HG03558 (cell line): Measurements from ENCODE around the gene VWF.
"Not testable (repeated sequence)": the region's sequence is repeated elsewhere in the genome, so short reads cannot be mapped to it uniquely, and the experiment has no call there.

Experiments
- ATAC-seq: cut with Tn5 transposase; IDR thresholded peaks from one replicate; pipeline ENCODE4 v1.9.1; 2021; ENCODE audit warnings: moderate number of reproducible peaks; ENCODE audit not compliant: unreplicated experiment; ENCODE audit errors: extremely low read depth

The VWF gene

DNA sequence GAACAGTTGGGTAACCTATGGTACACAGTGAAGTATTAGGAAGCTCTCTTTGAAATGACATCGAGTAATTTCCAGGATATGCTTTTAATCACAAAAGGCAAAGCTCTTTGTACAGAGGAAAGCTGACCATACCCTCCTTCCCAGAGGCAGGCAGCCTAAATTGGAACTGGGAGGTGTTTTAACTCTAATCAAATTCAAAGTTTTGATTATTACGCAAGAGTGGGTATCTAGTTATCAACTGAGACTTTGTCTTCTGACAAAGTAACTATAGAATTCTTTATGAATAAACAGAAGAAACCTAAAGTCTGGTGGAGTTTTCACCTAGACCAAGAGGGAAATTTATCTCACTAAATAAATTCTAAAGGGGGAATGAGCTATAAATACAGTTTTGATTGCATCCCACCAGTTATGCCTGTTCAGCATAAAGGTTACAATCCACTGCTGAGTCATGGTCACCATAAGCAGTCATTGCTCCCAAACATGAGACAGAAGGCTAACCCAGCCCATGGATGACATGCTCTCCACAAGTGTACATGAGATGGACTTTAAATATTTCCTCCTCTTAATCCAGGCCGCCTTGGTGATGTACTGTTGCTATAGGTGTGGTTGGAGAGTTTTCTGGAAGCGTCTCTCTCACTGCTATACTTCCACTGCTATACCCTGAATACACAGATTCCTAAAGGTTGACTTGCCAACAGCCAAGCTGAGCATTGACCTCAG is 113.7 kb downstream of the VWF start:
- ATAC-seq: not testable (repeated sequence)

DNA sequence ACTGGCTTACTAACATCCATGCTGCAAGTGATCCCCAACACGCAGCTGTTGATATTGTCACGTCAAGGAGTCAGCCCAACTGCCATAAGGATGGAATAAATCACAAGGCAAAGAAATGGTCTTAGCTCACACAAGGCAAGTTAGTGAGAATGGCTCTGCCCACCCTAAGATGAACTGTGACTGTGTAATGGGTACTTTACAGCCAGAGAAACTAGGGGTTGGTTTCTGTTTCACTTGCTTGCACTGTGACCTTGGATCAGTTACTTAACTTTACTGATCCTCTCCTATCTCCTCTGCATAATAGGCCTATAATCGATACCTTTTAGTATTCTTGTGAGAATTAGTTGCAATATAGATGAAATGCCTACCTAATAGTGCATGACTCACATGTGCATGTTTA is 127.2 kb downstream of the VWF start:
- ATAC-seq: no peak

DNA sequence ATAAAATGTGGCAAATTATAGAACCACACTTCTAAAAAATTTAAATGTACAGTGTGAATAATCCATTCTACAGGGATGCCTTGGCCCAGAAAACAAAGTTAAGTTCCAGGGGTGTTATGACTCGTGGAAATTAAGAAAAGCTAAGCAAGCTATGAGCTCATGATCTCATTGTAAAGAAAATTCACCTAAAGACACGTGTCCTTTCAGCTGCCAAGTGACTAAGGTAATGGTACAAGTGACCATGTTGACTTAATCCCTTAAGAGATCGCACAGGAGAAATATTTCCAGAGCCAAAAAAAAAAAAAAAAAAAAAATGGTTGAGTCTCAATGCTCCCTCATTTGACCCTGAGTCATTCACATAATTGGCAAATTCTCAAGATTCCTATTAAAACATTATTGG is 128.0 kb downstream of the VWF start:
- ATAC-seq: no peak

DNA sequence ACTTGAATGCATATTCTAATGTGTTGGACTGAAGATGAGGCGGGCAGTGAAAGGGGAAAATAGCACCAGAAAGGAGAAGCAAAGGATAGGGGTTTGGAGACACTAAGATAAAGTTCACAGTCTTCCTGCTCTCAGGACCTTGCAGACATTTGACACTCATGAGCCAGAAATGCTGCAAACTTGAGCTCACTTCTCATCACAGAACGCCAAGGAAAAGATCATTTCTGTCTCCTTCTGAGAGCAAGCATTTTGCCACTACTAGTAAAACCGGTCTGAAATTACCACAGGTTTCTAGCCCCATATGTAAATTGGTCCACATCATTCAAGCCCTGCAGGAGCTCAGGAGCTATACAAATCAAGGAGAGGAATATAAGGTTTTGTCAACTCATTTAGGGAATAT is 134.8 kb downstream of the VWF start:
- no peak for ATAC-seq

DNA sequence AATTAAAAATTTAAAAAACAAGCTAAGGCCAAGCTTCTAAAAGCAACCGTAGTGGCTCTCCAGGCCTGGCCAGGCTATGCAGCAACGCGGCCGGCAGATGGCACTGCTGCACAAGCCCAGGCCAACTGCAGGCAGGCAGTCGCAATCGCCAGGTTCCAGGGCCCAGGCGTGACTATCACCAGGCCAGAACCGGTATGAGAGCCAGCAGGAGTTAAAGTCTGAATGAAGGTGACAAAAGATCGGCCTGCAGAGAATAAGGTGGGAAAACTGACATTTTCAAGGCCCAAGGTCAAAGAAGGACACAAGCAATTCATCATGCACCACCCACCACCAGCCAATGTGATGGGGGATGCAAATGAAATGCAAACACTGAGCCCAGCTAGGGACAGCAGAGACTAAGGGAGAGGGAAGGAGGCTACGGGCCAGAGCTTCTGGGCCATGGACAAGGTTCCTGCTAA is 135.8 kb downstream of the VWF start:
- ATAC-seq: no peak

DNA sequence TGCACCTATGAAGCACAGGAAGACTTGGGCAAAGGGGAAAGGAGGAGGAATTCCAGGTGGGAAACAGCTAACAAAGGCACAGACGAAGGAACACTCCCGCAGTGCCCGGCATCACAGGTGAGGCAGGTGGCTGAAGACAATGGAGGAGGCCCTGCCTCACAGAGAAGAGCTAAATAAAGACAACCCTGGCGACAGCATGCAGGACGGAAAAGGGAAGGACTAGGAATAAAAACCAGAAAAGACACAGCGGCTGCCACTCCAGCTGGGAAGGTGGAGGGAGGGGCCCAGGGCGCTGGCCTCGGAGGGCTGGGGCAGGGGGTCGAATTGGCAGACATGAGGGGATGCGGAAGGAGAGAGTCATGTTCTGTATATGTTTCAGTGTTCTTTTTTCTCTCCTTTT is 136.4 kb downstream of the VWF start:
- ATAC-seq: no peak

DNA sequence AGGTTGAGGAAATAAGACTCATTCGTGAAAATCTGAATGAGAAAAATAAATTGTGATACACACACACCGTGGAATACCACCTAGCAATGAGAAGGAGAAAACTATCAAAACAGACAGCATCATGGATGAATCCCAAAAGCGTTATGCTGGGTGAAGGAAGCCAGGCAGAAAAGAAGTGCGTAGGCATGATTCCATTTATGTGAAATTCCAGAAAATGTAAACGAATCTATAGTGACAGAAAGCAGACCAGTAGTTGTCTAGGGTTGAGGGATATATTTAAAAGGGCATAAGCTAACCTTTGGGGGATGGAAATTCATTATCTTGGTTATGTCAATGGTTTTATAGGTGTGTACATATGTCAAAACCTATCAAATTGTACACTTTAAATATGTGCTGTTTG is 136.9 kb downstream of the VWF start:
- ATAC-seq: no peak

DNA sequence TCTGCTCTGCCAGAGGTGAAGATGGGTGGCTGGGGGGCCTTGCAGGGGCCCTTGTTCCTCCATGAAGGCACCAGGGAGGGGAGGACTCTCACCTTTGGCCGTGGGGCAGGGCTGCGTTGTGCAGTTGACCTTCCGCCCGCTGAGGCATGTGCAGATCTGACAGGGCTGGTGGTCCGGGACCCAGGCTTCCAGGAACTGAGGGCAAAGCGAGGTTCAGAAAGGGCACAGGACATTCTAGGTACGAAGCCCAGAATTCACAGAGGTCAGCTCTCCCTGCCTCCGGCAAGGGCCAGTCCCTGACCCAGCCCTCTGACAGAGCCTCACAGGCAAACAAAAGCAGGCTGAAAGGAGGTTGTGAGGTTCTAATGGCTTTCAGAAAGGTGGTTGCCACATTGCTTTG is 139.0 kb downstream of the VWF start:
- ATAC-seq: no peak

DNA sequence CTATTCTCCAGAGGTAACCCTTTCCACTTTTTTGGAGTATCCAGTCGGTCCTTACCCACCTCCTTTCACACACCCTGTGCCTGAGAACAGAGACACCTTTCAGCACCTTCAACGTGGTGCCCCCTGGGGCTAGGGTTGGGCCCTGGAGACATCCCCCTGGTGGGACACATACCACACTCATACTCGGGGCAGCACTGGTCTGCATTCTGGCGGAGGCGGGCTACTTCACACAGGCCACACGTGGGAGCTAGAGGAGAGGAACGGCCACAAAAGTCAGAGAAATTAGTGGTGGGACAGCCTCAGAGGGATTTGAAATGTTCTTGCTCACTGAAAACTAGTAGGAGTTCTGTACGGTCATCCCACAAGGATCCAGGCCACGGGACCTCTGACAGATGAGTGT is 139.6 kb downstream of the VWF start:
- ATAC-seq: no peak

DNA sequence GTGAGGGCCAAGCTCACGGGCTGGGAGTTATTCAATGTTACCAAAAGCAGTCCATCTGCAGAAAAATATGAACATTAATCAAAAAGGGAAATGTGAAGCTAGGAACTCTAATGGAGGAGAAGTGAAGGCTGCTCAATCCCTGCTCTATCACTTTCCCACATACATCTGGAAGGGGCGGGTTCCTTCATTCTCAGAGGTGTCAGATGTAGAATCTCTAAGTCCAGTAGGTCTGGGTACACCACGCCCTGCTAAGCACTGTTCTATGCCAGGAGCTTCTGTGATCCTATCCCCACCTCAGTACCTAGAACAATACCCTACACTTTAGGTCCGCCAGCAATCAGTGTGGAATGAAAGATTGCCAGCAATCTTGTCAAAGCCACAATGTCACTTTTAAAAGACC is 142.4 kb downstream of the VWF start:
- no peak for ATAC-seq

DNA sequence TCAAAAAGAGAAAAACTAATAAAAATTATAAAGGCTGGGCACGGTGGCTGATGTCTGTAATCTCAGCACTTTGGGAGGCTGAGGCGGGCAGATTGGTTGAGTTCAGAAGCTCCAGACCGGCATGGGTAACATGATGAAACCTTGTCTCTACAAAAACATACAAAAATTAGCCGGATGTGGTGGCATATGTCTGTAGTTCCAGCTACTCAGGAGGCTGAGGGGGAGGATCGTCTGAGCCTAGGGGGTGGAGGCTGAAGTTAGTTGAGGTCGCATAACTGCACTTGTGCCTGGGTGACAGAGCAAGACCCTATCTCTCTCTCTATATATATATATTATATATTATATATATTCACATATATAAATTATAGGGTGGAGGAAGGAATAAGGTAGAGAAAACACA is 146.9 kb downstream of the VWF start:
- no peak for ATAC-seq

DNA sequence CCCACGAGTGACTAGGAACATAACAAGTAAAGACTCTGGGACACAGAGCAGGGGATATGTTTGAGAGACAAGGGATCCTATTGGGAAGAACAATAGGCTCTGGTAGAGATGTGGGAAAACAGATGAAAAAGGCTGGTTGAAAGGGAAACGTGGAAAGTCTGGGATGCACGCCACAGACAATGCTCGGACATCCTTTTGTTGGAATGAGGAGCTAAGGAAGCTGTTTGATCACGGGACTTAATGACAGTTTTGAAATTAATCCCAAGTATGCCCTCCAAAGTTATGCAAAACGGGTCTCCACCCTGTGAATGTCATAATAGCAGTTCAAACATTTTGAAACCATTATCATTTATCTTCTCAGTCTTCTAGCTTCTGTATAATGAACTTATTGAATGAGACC is 147.8 kb downstream of the VWF start:
- ATAC-seq: no peak

DNA sequence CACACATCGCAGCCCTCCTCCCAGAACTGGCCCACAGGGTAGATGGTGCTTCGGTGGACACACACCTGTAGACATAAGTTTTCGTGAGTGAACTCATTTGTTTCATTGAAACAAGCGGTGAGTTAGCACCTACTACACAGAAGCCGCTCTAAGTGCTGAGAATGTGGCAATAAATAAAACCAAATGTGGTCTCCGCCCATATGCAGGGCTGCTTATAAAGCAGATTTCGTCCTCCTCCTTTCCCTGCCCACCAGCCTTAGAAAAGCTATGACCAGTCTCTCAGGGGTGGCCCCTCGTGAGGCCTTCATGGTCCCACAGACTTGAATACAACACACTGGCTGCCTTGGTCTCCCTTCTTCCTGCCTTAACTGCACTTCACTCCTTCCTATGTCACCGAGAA is 148.3 kb downstream of the VWF start:
- ATAC-seq: no peak

DNA sequence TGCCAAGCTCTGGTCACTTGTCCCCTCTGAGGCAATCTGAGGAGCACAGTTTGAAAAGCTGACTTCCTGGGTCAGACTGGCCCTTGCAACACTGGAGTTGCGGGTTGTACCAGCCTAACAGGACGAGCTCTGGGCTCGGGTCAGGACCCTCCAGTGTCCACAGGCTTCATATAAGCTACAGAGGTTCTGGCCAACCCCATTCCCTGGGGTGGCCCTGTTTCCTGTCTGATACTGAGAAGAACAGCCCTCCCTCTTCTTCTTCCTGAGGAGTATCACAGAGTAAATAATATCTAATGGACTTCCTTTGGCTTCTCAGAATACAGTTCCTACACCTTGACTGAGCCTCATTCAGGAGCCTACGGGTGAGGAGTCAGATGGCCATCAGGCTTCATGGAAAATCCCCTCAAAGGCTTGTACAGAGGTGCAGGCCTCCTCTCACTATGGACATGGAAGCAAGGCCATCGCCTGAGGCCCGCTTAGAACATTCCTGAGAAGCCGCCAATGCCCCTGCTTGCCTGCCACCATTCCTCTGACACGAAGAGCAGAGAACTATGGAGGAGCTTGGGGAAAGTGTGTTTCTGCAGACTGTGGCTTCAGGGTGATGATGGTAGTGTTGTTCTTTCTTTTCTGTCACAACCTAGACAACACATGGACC is 150.9 kb downstream of the VWF start:
- no peak for ATAC-seq

DNA sequence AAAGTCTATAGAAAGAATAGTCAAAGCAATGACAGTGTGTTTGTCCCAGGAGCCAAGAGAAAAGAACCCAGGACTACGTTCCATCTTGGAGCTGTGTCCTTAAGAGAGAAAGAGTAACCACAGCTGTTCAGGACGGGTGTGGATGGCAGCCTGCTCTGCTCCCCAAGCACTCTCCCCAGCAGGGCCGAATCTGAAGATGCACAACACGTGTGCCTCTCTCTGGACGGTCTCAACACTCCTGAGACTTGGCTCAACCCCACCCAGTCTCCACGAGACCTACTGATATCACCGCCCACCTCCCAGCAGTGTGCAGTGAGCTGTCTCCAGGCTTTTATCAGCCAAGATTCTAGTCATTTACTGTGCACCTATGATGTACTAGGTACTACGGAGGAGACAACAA is 152.1 kb downstream of the VWF start:
- ATAC-seq: no peak

DNA sequence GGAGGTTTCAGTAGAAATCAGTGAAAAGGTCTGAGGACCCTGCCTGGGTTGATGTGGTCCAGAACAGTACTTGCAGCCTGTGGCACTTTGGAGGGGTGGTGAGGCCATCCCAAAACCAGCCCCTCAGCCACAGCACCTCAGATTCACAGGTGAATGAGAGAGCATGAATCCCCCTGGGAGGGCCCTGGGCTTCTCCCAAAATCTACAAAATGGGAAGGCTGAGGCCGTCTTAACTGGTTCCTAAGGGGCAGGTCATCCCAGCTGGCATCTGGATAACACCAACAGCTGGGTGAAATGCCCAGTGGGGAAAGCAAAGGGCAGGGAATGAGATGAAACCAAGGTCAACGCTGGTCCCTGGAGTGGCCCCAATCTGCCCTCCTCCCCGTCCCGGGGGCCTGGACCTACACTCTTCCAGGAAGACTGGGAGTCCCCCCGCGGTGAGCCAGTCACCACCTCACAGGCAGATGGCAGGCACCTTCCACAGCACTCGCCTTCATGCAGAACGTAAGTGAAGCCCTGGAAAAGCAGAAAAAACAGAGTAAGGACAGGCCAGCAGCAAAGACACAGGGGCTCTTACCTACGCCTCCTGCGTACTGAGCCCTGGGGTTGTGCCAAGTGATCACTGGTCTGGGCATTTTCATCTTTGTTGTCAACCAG is 153.1 kb downstream of the VWF start:
- ATAC-seq: no peak

DNA sequence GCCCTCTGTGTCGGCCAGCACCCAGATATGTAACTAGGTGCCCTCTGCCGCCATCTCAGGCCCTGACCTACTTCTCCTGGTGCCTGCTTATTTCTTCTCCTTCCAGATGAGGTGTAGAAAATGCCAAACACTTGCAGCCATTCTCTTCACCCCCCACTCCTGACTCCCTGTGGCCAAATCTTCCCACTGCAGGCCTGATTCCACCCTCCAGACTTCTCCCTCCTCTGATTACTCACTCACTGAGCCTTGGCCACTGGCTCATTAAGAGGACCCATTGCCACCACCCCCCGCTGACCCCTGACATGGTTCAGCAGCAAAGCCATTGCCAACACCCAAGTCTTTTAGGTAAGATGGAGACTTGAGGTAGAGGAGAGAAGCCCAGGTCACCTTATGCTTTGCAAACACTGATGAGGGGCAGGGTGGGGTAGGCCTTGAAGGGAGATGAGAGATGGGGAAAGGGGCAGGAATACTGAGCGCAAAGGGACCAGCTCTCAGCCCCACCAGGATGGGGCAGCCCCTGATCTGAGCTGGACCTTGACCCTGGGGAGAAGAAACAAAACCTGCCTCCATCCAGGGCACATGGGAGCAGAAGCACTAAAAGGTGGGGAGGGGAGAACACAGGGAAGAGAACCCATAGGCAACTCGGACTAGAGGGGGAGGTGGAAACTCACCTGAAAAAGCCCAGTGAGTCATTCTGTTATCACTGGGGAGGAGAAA is 154.3 kb downstream of the VWF start:
- ATAC-seq: no peak

DNA sequence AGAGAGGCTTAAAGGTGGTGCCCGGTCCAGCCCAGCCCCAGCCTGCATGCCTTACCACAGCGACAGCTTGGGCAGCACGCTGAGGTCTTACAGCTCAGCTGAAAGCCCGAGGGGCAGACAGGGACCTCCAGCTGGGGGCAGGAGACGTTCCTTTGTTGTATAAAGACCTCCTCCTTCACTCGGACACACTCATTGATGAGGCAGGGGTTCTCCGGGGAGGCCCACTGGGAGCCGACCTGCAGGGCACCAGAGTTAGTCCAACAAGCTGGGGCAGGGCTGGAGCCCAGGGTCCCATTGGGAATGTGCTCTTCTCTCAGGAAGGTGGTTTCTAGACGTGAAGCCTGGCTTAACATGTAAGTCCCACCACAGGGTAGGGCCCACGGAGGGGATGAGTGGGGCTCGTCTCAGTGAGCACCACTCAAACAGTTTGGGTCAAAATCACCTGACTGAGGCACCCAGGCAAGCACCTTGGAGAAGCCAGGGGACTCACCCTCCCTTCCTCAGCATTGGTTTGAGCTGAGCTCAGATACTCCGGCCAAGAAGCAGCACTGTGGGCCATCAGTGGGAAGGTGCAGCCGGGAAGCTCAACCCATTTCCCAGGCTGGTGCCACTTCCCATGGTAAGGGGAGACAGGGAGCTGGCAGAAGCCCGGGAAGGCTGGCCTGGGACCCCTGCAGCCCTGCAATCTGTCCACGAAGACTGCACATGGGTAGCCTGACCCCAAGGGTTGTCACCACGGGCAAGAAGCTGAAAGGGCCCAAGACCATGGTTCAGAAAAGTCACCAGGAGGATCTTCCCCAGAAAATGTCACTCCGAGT is 155.1 kb downstream of the VWF start:
- ATAC-seq: no peak

DNA sequence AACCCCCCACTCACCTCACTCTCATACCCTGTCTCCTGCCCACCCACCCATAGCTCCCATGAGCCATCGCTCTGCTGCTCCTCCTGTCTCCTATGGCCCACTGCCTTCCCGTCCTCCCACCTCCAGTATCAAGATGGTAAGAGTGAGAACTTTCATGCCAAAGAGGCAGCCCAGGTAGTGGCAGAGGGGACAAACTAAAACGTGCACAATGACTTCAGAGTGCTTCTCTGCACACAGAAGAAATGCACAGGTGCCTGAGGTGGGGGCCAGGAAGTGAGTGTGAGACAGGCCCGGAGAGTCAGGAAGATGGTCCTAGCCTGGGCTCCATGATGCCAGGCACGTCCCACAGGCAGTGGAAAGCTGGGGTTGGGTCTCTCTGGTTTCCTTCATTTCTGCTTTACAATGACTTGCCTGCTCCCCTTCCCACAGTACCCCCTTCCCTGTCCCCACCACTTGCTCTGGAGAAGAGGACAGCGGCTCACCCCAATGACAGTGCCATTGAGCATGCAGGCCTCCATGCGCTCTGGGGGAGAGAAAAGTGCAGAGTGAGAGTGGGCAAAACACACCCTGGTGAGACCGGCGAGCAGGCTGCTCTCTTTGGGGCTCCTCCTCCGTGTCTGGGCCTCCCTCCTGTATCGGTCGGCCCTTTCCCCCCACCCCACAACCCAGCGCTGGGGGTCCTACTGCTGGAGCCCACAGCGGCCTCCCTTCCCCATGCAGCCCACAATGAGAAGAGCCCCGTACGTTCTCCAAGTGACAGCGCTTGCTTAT is 156.6 kb downstream of the VWF start:
- ATAC-seq: no peak
